Duodenal mucosa (tissue), 2 donors: ENCODE results near the gene DIO1.

Experiments used
- H3K27ac ChIP-seq: one replicate; pipeline ENCODE4 v1.7.0; 2013; ENCODE audit warnings: low read depth, low read length
- H3K27me3 ChIP-seq, 2 donors: one replicate each; pipeline ENCODE4 v1.7.0; 2013; ENCODE audit warnings: low read length in 2 of 2, control low read depth in 1 of 2; ENCODE audit not compliant: insufficient read depth in 2 of 2, control insufficient read depth in 1 of 2
- H3K36me3 ChIP-seq, 2 donors: one replicate each; pipeline ENCODE4 v1.7.0; 2013; ENCODE audit warnings: low read length in 2 of 2, control low read depth in 1 of 2; ENCODE audit not compliant: insufficient read depth in 2 of 2, control insufficient read depth in 1 of 2
- H3K4me1 ChIP-seq, 2 donors: one replicate each; pipeline ENCODE4 v1.7.0; 2013; ENCODE audit warnings: low read length in 2 of 2, control low read depth in 1 of 2; ENCODE audit not compliant: insufficient read depth in 2 of 2, control insufficient read depth in 1 of 2
- H3K4me3 ChIP-seq, 2 donors: one replicate each; pipeline ENCODE4 v1.7.0; 2013; ENCODE audit warnings: low read length in 2 of 2, low read depth in 1 of 2
- H3K9ac ChIP-seq, 2 donors: one replicate each; pipeline ENCODE4 v1.7.0; 2013; ENCODE audit warnings: low read length in 2 of 2, low read depth in 1 of 2
- H3K9me3 ChIP-seq, 2 donors: one replicate each; pipeline ENCODE4 v1.7.0; 2013; ENCODE audit warnings: low read length in 2 of 2, control low read depth in 1 of 2; ENCODE audit not compliant: control insufficient read depth in 1 of 2

DIO1 gene

DNA sequence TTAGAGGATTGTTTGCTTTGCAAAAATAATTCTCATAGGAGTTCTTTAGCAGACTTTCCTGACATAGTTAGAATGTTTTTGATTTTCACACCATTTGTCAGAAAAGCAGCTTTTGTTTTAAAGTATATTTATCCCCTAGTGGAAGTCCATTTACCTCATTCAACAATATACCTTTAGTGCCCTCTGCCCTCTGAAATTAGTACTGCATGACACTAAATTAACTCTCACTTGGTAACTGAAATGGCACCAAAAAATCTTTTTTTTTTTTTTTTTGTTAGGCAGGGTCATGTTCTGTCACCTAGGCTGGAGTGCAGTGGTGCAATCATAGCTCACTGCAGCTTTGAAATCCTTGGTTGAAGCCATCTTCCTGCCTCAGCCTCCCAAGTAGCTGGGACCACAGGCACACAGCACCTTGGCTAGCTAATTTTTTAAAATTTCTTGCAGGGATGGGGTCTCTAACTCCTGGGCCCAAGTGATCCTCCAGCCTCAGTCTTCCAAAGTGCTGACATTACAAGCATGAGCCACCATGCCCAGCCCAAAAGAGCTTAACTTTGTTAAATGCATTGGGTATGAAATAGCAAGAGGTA is 65.8 kb downstream of the DIO1 start:
- Histone ChIP-seq H3K4me1 (peaks cover 0 to 17% of the 10 kb centered on the region in 2 donors), H3K36me3 (peaks cover 19 to 47% of the 10 kb centered on the region in 2 donors), H3K27me3 (no peaks in the 10 kb centered on the region), H3K9ac (no peak overlapping the region), H3K9me3 (no peaks in the 10 kb centered on the region), H3K4me3 (no peak overlapping the region), H3K27ac (no peak overlapping the region)
